Neural cell (in vitro differentiated cells): ENCODE measurements around the gene ASCL2. TPM values are rescaled to one million over a fixed set of nuclear protein-coding genes. Genes with fewer than 3 reads are reported as not detected.

ENCODE experiments used
- H2AFZ ChIP-seq: fragments of 200-600, 300-800 bp; sonication (generic), shearing (Covaris generic); 2 replicates; pipeline ENCODE4 v1.6.0; 2014; ENCODE audit warnings: low read depth, mild to moderate bottlenecking, antibody characterized with exemption, low read length, moderate library complexity
- H3F3A ChIP-seq: fragments of 200-600 bp; shearing (Covaris generic); 2 replicates; pipeline ENCODE4 v1.6.1; 2016; ENCODE audit warnings: mild to moderate bottlenecking, moderate library complexity, mixed read lengths, antibody characterized with exemption, low read length; ENCODE audit not compliant: insufficient read depth, poor library complexity, severe bottlenecking
- H3K27ac ChIP-seq: fragments of 200-600, 300-800 bp; sonication (generic), shearing (Covaris generic); 2 replicates; pipeline ENCODE4 v1.5.1; 2014; ENCODE audit warnings: mild to moderate bottlenecking, low read length, moderate library complexity
- H3K27me3 ChIP-seq: fragments of 300-800, 200-600 bp; sonication (generic), shearing (Covaris generic); 2 replicates; pipeline ENCODE4 v1.6.0; 2014; ENCODE audit warnings: mild to moderate bottlenecking, low read depth, low read length, moderate library complexity; ENCODE audit not compliant: insufficient read depth
- H3K36me3 ChIP-seq: fragments of 300-800, 200-600 bp; sonication (generic), shearing (Covaris generic); 2 replicates; pipeline ENCODE4 v1.5.1; 2014; ENCODE audit warnings: mild to moderate bottlenecking, antibody characterized with exemption, low read length, moderate library complexity; ENCODE audit not compliant: insufficient read depth
- H3K4me2 ChIP-seq: fragments of 300-800, 200-600 bp; sonication (generic), shearing (Covaris generic); 2 replicates; pipeline ENCODE4 v1.6.0; 2014; ENCODE audit warnings: mild to moderate bottlenecking, low read length
- H3K4me3 ChIP-seq: fragments of 300-800, 200-600 bp; sonication (generic), shearing (Covaris generic); 2 replicates; pipeline ENCODE4 v1.5.1; 2014; ENCODE audit warnings: mild to moderate bottlenecking, low read length, moderate library complexity
- H3K79me2 ChIP-seq: fragments of 200-600 bp; shearing (Covaris generic); replicated peaks from 2 replicates; pipeline ENCODE4 v1.6.0; 2014; ENCODE audit warnings: mild to moderate bottlenecking, low read length, moderate library complexity; ENCODE audit not compliant: insufficient read depth
- H3K9ac ChIP-seq: fragments of 300-800, 200-600 bp; sonication (generic), shearing (Covaris generic); 2 replicates; pipeline ENCODE4 v1.6.1; 2016; ENCODE audit warnings: mild to moderate bottlenecking, low read length, mixed read lengths
- H3K9me2 ChIP-seq: fragments of 200-600 bp; shearing (Covaris generic); 2 replicates; pipeline ENCODE4 v1.6.1; 2016; ENCODE audit warnings: mild to moderate bottlenecking, low read length, mixed read lengths; ENCODE audit not compliant: insufficient read depth
- H3K9me3 ChIP-seq: fragments of 200-600, 300-800 bp; sonication (generic), shearing (Covaris generic); 2 replicates; pipeline ENCODE4 v1.6.1; 2016; ENCODE audit warnings: mild to moderate bottlenecking, mixed run types, low read length, moderate library complexity, mixed read lengths
- H4K20me1 ChIP-seq: fragments of 200-600 bp; shearing (Covaris generic); 2 replicates; pipeline ENCODE4 v1.6.1; 2016; ENCODE audit warnings: mild to moderate bottlenecking, mixed run types; ENCODE audit not compliant: insufficient read depth
- CTCF ChIP-seq: fragments of 450-650 bp; IDR thresholded peaks from 2 replicates; pipeline ENCODE4 v1.5.1; 2014; ENCODE audit warnings: antibody characterized with exemption, mild to moderate bottlenecking, moderate library complexity; ENCODE audit not compliant: poor library complexity, severe bottlenecking
- EP300 ChIP-seq: fragments of 450-650 bp; conservative IDR thresholded peaks from 2 replicates; pipeline ENCODE4 v1.6.1; 2014; ENCODE audit warnings: antibody characterized with exemption, mild to moderate bottlenecking, moderate library complexity; ENCODE audit not compliant: poor library complexity, severe bottlenecking
- EZH2 ChIP-seq: fragments of 200-600, 300-800 bp; shearing (Covaris generic), sonication (generic); IDR thresholded peaks from 2 replicates; pipeline ENCODE4 v1.6.1; 2014; ENCODE audit warnings: antibody characterized with exemption, low read length, borderline replicate concordance, mild to moderate bottlenecking; ENCODE audit not compliant: insufficient read depth, poor library complexity, severe bottlenecking
- MXI1 ChIP-seq: fragments of 450-650 bp; conservative IDR thresholded peaks from 2 replicates; pipeline ENCODE4 v1.6.1; 2014; ENCODE audit warnings: antibody characterized with exemption, mild to moderate bottlenecking; ENCODE audit not compliant: poor library complexity, severe bottlenecking
- POLR2AphosphoS5 ChIP-seq: IDR thresholded peaks from 2 replicates; pipeline ENCODE4 v1.6.1; 2012
- RAD21 ChIP-seq: fragments of 450-650 bp; conservative IDR thresholded peaks from 2 replicates; pipeline ENCODE4 v1.6.1; 2014; ENCODE audit warnings: antibody characterized with exemption, mild to moderate bottlenecking, moderate library complexity
- REST ChIP-seq: IDR thresholded peaks from 2 replicates; pipeline ENCODE4 v1.6.1; 2012; ENCODE audit warnings: borderline replicate concordance
- SMC3 ChIP-seq: fragments of 450-650 bp; conservative IDR thresholded peaks from 2 replicates; pipeline ENCODE4 v1.6.1; 2014; ENCODE audit warnings: antibody characterized with exemption, mild to moderate bottlenecking, moderate library complexity; ENCODE audit not compliant: poor library complexity
- TAF1 ChIP-seq: IDR thresholded peaks from 2 replicates; pipeline ENCODE4 v1.6.1; 2012; ENCODE audit warnings: low read depth
- polyA plus RNA-seq: library from polyadenylated mRNA; depleted of rRNA; stranded (reverse); fragments of >200 nt; gene quantifications from 2 replicates; pipeline ENCODE4 v1.2.3, GENCODE V29; 2014

Gene ASCL2
- polyA plus RNA-seq, 1 donor from 2014 or later: not detected

DNA sequence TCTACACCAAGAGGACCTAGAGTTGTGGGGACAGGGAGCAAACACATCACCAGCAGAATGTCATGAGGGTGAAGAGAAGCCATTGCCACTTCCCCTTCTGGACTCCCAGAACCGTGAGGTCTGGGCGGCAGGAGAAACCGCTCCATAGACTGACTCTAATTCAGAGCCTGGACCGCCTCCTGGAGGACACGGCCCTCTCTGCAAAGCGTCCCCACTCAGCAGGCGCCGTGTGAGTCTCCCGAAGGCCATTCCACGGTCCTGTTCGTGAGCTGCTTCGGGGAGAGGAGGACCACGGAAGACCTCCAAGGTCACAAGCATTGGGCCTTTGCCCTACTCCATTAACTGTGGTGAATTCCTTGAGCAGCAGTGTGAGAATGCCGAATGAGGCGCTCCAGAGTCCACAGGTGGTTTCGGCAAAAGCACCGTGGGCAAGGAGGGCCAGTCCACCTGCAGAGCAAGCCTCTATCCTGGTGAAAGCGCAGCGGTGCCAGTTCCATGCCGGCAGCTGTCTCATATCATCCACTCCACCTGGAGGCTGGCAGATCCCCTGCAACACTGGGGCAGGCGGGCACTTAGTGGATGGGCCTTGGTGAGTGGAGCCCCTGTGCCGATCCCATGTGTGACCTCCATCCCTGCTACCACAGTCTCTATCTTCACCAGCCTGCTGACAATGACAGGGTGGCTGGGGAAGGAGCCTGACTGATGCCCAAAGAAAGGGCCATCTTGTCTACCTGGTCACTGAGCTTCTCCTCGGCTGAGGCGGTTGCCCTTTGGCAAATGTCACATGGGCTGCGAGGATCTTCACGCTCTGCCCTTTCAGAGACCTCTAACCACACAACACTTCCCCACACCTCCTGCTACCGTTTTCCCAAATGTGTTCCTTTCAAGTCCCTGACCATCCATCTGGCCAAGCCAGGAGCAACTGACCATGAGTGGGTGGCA is 23.9 kb upstream of the ASCL2 start:
- TF ChIP-seq SMC3 (no peak), EP300 (no peak), REST (no peak), CTCF (no peak), POLR2AphosphoS5 (no peak), EZH2 (no peak), MXI1 (no peak), TAF1 (no peak)
- no peaks in the 10 kb centered on the region for H3K27me3 ChIP-seq
- H3K9me2 ChIP-seq: no peaks in the 10 kb centered on the region

DNA sequence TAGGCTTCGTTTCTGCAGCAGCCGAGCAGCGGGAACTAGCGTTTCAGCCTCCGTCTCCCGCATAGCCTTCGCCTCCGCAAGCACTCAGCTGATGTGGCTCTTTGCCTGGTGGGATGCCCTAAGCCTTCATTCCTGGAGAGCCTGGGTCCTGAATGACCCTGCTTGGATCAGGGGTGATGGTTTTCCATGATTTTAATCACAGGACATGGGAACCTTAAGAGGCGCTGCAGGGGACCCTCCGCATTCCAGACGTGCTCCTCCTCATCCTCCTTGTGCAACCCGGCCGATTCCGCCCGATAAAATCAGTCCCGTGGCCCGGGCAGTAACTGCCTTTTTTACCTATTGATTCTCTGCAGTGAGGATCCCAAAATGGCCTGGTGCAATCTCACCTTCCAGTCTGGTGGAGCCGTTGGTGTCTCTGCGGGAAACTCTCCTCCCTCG is 23.2 kb upstream of the ASCL2 start:
- Histone ChIP-seq H3K27ac (no peak overlapping the region), H3K27me3 (no peaks in the 10 kb centered on the region), H3K4me2 (no peak overlapping the region), H3K79me2 (no peaks in the 10 kb centered on the region), H3K36me3 (no peaks in the 10 kb centered on the region), H3K9me2 (no peaks in the 10 kb centered on the region), H4K20me1 (no peaks in the 10 kb centered on the region), H3K9me3 (no peaks in the 10 kb centered on the region), H2AFZ (no peak overlapping the region), H3K4me3 (no peak overlapping the region), H3K9ac (no peak overlapping the region), H3F3A (no peaks in the 10 kb centered on the region)
- TF ChIP-seq EP300: no peak
- TF ChIP-seq MXI1: no peak
- no peak for TF ChIP-seq RAD21
- TF ChIP-seq POLR2AphosphoS5: no peak
- no peak for TF ChIP-seq EZH2
- no peak for TF ChIP-seq REST
- TF ChIP-seq TAF1: no peak
- no peak for TF ChIP-seq CTCF
- no peak for TF ChIP-seq SMC3

More for the DNA sequence above, 23.9 kb upstream of the ASCL2 start:
- no peaks in the 10 kb centered on the region for H3K36me3 ChIP-seq
- H3K9ac ChIP-seq: no peak overlapping the region
- H3K4me3 ChIP-seq: no peak overlapping the region
- H3K4me2 ChIP-seq: no peak overlapping the region
- no peaks in the 10 kb centered on the region for H3K79me2 ChIP-seq
- H3K27ac ChIP-seq: no peak overlapping the region
- no peaks in the 10 kb centered on the region for H3F3A ChIP-seq
- no peaks in the 10 kb centered on the region for H3K9me3 ChIP-seq
- no peaks in the 10 kb centered on the region for H4K20me1 ChIP-seq
- no peak overlapping the region for H2AFZ ChIP-seq
